Fibroblast of upper back skin (primary cell): ENCODE results near the gene SLC16A3.

Experiments
- DNase-seq: peaks from one replicate; pipeline ENCODE4 v3.0.0-alpha.2; 2013

SLC16A3 gene

GRCh38 chr17:82269882-82270500 lies 41.1 kb downstream of the SLC16A3 start:
- no peak for DNase-seq

- no peak for DNase-seq
Measured at GRCh38 chr17:82270651-82271050, 41.8 kb downstream of the SLC16A3 start.

- no peak for DNase-seq
Measured at GRCh38 chr17:82271401-82271800, 42.6 kb downstream of the SLC16A3 start.

- DNase-seq: no peak
Measured at GRCh38 chr17:82272495-82273326, 43.9 kb downstream of the SLC16A3 start.

GRCh38 chr17:82273327-82274133 lies 44.7 kb downstream of the SLC16A3 start, which contains the start of gene CSNK1D:
CSNK1D (minus strand) TSS chr17:82273700; CDS start chr17:82273381, 319 bp downstream.
- peak; percentile 83 for DNase-seq

GRCh38 chr17:82274134-82275020 lies 45.5 kb downstream of the SLC16A3 start:
- no peak for DNase-seq

GRCh38 chr17:82275326-82275725 lies 46.5 kb downstream of the SLC16A3 start:
- DNase-seq: no peak

GRCh38 chr17:82276938-82277337 lies 48.1 kb downstream of the SLC16A3 start:
- no peak for DNase-seq

GRCh38 chr17:82277851-82278250 lies 49.0 kb downstream of the SLC16A3 start:
- no peak for DNase-seq

GRCh38 chr17:82278308-82278707 lies 49.5 kb downstream of the SLC16A3 start:
- DNase-seq: no peak

GRCh38 chr17:82278786-82279391 lies 50.0 kb downstream of the SLC16A3 start:
- no peak for DNase-seq

- DNase-seq: no peak
Measured at GRCh38 chr17:82280537-82280936, 51.7 kb downstream of the SLC16A3 start.

- no peak for DNase-seq
Measured at GRCh38 chr17:82281076-82281475, 52.2 kb downstream of the SLC16A3 start.

GRCh38 chr17:82281502-82282238 lies 52.8 kb downstream of the SLC16A3 start:
- DNase-seq: no peak

GRCh38 chr17:82282239-82283207 lies 53.7 kb downstream of the SLC16A3 start:
- DNase-seq: no peak

GRCh38 chr17:82283208-82283749 lies 54.4 kb downstream of the SLC16A3 start:
- peak; percentile 48 for DNase-seq

GRCh38 chr17:82285141-82285540 lies 56.3 kb downstream of the SLC16A3 start:
- no peak for DNase-seq

GRCh38 chr17:82287013-82287867 lies 58.4 kb downstream of the SLC16A3 start:
- no peak for DNase-seq
